WTC11 (cell line): ENCODE measurements around the gene CHST13.
A peak's percentile ranks its signal among the peaks of the same experiment; 100 is the strongest.

ENCODE experiments used
- MAX ChIP-seq: sonication (generic); formaldehyde crosslinking; IDR thresholded peaks from 2 replicates; pipeline ENCODE4 v1.8.0; 2022; ENCODE audit warnings: mild to moderate bottlenecking, missing genetic modification reagents
- SP1 ChIP-seq: sonication (generic); formaldehyde crosslinking; conservative IDR thresholded peaks from 2 replicates; pipeline ENCODE4 v1.8.1; 2022; ENCODE audit warnings: missing genetic modification reagents

DNA sequence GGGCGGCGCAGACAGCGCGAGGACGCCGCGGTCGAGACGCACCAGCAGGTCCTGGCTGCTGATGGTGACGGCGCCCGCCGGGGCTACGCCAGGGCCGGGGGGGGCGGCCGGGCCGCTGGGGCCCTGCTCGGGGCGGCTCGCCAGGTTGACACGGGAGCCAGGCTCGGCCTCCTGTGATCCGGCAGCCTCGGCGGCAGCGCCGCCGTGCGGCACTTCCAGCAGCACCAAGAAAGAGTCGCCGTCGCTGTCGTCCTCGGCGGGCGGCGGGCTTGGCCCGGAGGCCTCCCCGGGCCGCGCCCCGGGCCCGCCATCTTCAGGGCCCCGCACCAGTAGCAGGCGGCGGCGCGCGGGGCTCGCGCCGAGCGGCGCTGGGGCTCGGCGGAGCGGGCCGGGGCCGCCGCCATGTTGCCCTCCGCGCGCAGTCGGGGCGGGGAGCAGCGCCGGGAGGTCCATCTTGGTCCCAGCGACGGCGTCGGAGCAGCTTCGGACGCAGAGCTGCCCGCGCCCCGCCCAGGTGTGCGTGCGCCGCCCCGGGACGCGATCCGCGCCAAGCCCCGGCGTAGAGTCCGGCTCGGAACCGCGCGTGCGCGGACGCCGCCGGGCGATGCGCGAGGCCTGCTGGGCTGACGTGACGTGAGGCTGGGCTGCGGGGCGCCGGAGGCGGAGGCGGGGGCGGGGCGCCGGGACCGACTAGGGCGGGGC lies 48.4 kb upstream of the CHST13 start, which contains the start of gene ZXDC:
- TF ChIP-seq MAX (CRISPR knock-in tag) = no peak
- TF ChIP-seq SP1 (CRISPR knock-in tag) = peak; percentile 71
